HFF-Myc (cell line): Measurements from ENCODE around the gene WFIKKN1.
A peak's percentile ranks its signal among the peaks of the same experiment; 100 is the strongest.

Experiments
- DNase-seq: peaks from one replicate; pipeline ENCODE4 v3.0.0-alpha.2; 2011; ENCODE audit warnings: low read depth; ENCODE audit errors: extremely low read depth
- H3K4me3 ChIP-seq: replicated peaks from 2 replicates; pipeline ENCODE4 v1.5.1; 2011; ENCODE audit warnings: low read depth, mild to moderate bottlenecking, control low read depth, low read length
- TF ChIP-seq, protein P1 (sequence below): IDR thresholded peaks from 2 replicates; pipeline ENCODE4 v1.5.1; 2012; ENCODE audit warnings: mild to moderate bottlenecking, low read depth, low read length, control low read depth; ENCODE audit errors: missing control alignments

WFIKKN1 gene

DNA sequence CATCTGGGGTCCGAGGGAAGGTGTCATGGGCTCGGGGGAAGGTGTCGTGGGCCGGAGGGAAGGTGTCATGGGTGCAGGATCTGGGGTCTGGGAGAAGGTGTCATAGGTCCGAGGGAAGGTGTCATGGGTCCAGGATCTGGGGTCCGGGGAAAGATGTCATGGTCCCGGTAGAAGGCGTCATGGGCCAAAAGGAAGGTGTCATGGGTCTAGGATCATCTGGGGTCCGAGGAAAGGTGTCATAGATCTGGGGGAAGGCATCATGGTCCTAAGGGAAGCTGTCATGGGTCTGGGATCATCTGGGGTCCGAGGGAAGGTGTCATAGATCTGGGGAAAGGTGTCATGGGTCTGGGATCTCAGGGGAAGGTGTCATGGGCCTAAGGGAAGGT, 40.0 kb upstream of the WFIKKN1 start:
- DNase-seq, result no peak
- TF ChIP-seq, protein P1, sequence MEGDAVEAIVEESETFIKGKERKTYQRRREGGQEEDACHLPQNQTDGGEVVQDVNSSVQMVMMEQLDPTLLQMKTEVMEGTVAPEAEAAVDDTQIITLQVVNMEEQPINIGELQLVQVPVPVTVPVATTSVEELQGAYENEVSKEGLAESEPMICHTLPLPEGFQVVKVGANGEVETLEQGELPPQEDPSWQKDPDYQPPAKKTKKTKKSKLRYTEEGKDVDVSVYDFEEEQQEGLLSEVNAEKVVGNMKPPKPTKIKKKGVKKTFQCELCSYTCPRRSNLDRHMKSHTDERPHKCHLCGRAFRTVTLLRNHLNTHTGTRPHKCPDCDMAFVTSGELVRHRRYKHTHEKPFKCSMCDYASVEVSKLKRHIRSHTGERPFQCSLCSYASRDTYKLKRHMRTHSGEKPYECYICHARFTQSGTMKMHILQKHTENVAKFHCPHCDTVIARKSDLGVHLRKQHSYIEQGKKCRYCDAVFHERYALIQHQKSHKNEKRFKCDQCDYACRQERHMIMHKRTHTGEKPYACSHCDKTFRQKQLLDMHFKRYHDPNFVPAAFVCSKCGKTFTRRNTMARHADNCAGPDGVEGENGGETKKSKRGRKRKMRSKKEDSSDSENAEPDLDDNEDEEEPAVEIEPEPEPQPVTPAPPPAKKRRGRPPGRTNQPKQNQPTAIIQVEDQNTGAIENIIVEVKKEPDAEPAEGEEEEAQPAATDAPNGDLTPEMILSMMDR, result no peak
- H3K4me3 ChIP-seq, result peak overlapping the region; percentile 74

DNA sequence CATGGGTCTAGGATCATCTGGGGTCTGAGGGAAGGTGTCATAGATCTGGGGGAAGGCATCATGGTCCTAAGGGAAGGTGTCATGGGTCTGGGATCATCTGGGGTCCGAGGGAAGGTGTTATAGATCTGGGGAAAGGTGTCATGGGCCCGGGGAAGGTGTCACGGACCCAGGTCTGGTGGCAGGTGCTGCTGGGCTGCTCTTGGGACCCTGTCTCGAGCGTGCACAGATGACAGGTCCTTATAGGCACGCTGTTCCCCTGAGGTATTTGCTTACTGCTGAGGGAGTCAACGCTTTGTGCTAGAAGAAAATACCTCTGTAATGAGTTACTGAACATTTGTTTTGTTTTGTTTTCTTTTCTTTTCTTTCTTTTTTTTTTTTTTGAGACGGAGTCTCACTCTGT, 39.6 kb upstream of the WFIKKN1 start:
- DNase-seq, result no peak
- peak overlapping the region; percentile 74 for H3K4me3 ChIP-seq
- TF ChIP-seq, protein P1, result no peak

GRCh38 chr16:591892-592517, 38.8 kb upstream of the WFIKKN1 start:
- DNase-seq, result no peak
- TF ChIP-seq, protein P1, result no peak
- H3K4me3 ChIP-seq, result no peak overlapping the region

DNA sequence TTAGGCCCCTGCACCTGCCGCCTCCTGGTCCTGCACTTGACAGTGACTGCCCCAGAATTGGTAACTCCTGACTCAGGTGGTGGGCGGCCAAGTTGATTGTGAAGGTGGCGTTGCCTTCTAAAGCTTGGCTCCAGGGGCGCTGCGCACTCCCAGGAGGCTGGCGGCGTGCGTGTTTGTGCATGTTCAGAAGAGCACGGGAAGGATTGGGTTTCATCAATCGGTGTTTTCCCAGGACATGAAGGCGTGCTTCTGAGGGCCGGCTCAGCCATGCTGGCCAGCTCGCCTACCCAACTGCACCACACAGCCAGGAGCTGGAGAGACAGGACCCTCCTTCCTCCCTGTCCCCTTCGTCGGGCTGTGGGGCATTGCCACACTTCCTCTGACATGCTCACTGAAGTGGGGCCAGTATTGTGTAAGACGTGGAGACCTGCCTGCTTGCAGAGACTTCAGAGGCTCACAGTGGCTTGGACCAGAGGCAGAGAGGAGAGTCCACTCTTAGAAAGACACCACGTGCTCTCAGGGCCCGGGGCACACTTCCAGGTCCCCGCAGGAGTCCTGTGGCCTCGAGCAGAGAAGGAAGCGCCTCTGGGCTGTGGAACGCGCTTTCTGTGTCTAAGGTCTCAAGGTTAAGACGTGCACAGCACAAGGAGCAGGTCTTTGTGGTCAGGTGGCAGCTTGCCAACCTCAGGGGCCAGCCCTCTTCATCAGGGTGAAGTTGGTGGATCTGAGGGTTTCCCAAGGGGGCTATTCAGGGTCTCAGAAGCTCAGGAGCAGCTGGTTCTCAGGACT, 38.1 kb upstream of the WFIKKN1 start:
- DNase-seq, result no peak
- TF ChIP-seq, protein P1, result no peak
- no peak overlapping the region for H3K4me3 ChIP-seq

- TF ChIP-seq, protein P1, result no peak
- DNase-seq, result no peak
- H3K4me3 ChIP-seq, result no peak overlapping the region
These were observed 37.4 kb upstream of the WFIKKN1 start for GRCh38 chr16:593406-593805.

DNA sequence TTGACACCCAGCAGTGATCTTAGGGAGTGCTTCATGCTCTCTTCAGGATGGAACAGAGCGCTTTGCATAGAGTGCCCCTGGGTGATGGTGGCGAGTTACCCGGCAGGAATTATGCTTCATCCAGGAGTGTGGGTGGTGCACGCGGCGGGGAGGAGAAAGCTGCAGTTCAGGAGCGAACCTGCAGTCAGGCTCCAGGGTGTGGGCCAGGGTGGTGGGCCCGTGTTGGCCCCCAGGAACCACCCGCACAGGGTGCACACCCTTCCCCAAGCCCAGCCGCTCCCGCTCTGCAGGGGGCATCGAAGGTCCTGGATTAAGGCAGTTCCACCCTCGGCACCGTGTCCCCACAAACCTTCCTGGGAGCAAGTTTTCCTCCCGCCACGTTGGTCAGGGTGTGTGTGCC, 37.0 kb upstream of the WFIKKN1 start:
- no peak for DNase-seq
- TF ChIP-seq, protein P1, result no peak
- H3K4me3 ChIP-seq, result no peak overlapping the region
